DMS79 (cell line): ENCODE results near the gene CACNA1I.

Experiments
- DNase-seq: peaks from one replicate; lab custom pipeline; 2025; lab: John Stamatoyannopoulos, UW

The CACNA1I gene

DNA sequence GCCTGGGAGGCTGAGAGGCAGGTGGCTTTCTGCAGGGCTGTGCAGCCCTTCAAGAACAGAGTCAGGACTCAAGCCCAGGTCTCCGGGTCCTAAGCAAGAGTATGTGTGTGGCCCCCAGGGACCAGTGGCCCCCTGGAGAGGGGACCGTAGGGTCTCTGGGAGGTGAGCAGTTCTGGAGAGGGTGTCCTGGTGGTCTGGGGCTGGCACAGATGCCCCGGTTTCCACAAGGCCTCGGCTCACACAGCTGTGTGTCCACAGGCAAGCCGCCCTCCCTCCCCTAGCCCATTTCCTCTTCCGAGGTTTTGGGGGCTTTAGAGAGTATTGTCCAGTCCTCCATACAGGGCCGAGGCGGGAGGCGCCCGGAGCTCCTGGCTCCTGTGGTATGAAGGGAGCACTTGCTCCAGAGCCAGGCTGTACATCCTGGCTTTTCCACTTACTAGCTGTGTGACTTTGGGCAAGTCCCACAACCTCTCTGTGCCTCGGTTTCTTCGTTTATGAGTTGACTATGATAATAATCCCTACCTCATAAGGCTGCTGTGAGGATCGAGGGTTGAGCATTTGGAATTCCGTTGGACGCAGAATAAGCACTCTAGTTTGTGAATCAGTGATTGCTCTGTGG lies 34.6 kb upstream of the CACNA1I start:
- no peak for DNase-seq

DNA sequence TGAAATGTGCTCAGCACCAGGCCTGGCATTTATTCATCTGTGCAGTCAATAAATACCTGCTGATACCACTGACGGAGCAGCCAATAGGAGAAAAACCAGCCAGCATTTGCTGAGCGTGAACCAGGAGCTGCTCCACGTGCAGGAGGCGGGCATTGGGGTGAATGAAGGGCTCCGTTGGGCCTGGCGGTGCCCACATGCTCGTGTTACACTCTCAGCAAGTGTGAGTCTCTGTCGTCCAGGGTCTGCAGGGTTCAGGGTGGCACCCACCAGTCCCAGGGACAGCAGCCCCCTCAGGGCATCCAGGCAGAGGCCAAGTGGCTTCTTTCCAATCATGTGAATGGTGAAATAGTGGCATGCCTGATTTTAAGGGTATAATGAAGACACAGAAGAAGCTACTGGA lies 33.8 kb upstream of the CACNA1I start:
- no peak for DNase-seq

DNA sequence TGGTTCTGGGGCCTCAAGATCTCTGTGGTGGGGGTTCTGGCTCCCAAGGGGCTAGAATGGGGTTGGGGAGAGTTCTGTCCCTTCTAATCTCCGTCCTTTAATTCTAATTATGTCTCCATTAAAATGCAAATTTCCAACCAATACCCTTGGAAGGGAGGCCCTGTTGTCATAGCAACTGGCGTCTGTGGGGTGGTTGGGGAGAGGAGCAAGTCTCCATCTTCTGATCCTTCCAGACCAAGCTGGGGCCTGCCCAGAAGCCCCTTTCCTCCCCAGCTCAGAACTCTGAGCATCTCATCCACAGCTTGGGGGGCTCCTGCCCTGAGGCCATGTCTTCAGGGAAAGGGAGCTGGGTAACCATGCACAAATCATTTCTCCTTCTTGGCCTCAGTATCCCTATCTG lies 32.6 kb upstream of the CACNA1I start:
- DNase-seq = no peak

DNA sequence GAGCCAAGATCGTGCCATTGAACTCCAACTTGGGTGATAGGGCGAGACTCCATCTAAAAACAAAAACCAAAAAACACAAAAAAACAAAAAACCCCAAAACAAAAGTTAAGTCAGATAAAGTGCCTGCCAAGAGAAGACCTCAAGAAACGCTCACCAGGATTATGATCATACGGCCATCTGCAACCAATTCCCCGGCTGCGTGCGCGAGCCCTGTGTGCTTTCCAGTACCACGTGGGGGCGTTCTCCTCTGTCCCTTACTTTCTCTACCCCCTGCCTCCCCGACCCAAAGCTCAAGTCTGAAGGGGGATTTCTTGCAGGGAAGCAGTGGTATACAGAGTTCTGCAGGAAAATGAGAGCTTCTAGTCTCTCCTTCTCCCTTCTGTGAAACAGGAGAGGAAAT lies 27.5 kb upstream of the CACNA1I start:
- no peak for DNase-seq

DNA sequence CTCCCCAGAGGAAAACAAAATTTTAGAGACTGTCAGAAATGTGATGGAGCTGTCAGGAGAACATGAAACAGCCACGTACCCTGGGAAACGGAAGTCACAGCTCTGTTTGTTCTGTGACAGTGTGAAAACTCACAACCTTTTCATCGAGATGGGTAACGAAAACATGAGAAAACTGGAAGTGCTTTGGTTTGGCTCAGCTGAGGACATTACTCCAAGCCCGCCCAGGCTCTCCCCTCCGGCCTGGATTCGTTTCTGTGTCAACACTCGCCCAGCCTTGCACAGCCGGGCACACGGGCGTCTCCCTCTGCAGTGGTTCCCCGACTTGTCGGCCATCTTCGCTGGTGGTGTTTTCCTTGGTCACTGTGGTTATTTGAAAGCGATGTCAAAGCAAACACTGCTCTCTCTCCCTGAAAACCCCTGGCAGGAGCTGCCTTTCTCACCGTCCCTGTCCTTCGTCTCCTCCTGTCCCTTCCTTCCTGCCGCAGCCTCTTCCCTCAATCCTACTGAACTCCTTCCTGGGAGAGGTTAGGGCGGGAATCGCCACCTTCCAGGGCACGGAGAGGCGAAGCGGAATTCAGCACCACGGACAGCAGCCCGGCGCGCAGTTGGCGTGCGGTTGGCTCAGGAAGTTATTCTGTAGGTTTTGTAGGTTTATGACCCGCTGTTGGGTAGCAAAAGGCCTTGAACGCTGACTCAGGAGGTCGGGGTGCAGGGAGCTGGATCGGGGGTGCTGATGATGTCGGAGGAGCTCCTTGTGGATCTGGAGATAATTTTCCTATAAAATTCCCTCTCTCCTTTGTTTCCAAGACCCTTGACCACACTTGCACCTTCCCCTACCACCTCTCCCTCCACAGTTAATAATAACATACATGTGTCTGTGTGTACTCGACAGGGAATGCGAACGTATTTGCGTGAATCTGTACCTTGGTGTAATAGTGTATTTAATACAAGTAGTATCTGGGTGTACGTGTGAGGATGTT lies 24.9 kb upstream of the CACNA1I start:
- no peak for DNase-seq

DNA sequence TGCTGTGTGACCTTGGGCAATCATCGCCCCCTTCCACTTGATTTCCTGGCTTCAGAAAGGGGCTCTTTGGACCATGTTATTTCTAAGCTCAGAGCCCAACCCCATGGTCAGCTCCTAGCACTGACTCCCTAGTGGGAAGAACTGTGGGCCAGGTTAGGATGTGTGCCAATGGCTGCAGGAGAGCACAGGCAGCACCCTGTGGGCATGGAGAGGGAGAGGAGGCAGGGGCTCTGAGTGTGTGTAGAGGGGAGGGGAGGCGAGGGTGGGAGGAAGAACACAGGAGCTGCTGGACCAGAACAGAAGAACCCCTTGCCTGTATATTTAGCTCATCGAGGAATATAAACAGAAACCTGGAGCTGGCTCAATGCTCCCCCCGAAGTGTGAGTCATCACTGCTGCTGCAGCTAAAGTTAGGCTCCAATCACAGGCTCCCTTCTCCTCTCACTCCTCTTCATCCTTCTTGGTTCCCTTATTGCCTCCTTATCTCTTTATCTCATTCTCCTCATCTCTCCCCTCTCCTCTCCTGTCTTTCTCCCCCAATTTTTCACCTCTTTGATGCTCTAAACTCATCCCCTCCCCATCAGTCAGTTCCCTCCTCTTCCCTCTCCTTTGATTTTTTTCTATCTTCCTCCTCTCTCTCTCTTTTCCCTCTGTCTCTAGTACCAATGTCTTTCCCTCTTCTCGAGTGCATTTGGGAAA lies 23.5 kb upstream of the CACNA1I start:
- DNase-seq = no peak

DNA sequence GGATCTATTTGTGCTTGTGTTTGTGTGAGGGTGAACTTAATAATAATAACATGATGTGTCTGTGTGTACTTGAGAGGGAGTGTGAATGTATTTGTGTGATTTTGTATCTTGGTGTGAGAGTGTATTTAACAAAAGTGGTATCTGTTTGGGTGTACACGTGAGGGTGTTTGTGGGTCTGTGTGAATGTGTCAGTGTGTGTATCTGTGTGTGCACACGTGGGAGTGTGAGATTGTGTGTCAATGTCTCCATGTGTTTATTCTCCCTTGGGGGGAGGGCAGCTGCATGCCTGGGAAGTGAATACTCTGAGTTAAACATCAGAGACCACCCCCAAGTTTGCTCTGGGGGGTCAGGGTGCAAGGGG lies 23.0 kb upstream of the CACNA1I start:
- DNase-seq = no peak

DNA sequence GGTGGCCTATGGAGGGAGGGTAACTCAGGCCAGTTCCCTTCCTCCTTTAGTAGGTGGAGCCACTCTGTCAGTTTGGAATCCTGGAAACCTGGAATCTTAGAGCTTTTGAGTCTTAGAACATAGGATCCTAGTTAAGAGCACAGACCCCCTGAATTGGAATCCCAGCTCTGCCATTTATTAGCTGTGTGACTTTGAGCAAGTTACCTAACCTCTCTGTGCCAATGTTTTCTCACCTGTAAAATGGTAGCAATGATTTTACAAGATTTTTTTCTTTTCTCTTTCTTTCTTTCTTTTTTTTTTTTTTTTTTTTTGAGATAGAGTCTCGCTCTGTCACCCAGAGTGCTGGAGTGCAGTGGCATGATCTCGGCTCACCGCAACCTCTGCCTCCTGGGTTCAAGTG lies 17.1 kb upstream of the CACNA1I start:
- no peak for DNase-seq

DNA sequence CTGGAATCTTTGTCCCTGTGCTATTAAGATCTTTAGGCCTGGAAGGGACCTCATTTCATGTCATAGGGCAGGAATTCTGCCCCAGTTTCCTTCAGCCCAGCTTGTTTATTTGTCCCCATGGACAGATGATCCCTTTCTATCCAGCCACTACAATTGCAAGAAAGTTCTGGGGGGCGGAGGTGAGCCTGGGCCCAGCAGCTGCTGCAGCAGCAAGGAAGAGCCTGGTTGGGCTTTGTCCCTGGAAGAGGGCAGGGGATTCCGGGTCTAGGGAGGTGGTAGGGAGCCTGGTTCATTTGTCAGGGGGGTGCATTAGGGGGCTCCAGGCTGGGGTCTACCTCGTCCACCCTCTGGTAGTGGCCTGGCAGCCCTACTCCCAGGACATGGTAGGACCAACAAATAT lies 16.4 kb upstream of the CACNA1I start:
- no peak for DNase-seq

DNA sequence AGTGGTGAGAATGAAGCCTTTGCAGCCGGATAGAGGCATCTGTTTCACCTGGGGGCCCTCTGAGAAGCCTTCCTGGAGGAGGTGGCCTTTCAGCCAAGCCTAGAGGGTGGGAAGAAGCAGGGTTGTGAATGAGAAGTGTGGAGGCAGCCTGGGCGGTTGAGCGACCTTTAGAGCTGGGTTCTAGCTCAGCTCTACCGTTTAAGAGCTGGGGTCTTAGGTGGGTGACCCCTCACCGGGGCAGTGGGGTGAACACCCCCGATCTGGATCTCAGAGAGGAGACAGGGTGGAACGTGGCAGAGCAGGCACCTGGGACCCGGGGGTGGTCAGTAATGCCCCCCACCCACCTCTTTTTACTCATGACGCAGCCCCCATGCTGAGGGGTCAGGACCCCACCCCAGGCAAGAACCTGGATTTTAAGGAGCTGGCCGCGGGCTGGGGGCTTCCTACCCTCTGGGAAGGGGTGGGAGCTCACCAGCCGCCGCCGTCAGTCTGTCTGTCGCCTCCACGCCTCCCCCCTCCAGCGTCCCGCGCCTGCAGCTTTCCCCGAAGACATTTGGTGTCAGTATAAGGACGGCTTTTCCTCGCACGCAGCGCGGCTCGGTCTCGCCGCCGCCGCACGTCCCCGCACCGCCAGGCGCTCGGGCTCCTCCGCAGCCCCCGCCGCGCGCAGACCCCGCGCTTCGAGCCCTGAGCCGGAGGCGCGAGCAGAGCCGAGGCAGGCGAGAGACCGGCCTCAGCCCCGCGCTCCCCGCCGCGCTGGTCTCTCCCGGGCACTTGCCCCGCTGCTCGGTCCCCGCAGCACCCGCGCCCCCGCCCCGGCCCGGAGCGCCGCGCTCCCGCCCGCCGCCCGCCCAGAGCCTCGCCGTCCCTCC lies 13.3 kb upstream of the CACNA1I start:
- DNase-seq = no peak

DNA sequence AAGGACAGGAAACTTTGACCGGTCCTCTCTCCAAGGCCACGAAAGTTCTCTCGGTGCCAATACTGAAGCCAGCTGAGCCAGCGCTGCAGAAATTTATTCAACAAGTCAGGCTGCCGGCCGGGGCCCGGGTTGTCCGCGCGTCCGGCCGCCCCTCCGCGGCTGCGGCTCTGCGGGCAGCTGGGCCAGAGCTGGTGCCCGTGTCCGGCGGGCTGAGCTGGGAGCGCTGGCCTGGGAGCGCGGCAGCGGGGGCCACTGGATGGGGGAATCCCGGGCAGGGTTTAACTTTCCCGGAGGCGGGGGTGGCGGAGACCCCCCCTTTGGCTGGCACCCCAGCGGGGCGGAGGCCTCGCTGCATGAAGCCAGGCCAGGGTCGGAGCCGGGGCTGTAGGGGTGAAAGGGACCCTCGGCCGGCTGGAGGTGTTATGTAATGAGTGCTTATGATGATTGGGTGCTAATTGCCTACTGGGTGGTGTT lies 12.3 kb upstream of the CACNA1I start:
- DNase-seq = no peak

DNA sequence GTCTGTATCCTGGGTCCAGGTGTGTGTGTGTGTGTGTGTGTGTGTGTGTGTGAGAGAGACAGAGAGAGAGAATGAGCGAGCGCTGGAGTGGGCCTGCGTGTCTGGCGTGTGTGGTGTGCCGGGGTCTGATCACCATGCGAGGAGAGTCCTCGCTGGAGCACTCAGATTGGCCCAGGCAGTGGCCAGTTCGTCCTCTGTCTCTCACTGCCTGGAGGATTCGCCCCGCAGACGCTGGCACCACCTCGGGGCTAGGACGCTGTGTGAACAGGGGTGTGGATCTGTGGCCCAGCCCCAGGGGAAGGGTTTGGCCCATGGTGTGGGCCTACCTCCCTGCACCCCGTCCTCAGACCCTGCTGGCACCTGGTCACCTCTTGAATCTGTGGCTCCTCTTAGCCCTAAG lies 11.6 kb upstream of the CACNA1I start:
- no peak for DNase-seq

DNA sequence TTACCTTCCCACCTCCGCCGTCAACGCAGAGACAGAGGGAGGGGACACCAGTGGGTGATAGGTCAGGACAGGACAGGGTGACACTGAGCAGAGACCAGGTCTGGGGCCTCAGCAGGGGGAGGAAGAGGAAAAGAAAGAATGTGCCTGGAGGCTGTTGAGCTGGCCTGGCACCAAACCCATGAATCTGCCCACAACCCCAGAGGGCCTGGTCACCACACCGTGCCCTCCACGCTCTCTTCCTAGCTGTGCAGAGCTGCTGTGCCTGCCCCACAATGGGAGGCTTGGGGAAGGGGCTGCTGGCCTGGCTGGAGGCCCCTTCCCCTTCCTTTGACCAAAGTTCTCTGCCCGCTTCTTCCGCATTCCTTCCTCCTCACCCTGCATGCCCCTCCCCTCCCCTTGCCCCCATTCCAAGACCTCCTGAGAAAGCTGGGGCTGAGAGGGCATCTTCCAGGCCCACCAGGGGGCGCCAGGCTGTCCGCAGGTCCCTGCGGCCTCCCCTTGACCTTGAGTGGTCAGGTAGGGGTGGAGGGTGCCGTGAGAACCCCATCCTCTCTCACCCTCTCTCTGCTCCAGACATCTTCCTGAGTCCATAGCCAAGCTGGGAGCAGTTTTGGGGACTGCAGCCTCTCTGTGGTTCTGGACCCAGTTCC lies 11.0 kb upstream of the CACNA1I start:
- DNase-seq = no peak

DNA sequence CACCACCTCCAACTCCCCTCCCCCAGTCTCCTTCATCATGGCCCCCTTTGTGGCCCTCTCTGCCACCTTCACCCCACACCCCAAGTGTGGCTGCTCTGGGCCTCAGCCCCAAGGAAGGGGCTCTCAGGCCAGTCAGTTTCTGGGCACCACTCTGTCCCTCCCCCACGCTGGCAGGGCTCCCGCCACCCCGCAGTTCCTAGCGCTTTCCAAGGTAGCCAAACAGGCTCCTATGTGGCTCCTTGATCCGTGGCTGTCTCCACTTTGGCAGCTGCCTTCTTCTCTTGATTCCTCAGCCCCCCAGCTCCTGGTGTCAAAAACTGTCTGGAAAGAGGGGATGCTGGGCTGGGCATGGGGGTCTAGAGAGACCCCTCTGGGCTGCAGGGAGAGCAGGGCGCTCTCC lies 10.4 kb upstream of the CACNA1I start:
- DNase-seq = no peak

DNA sequence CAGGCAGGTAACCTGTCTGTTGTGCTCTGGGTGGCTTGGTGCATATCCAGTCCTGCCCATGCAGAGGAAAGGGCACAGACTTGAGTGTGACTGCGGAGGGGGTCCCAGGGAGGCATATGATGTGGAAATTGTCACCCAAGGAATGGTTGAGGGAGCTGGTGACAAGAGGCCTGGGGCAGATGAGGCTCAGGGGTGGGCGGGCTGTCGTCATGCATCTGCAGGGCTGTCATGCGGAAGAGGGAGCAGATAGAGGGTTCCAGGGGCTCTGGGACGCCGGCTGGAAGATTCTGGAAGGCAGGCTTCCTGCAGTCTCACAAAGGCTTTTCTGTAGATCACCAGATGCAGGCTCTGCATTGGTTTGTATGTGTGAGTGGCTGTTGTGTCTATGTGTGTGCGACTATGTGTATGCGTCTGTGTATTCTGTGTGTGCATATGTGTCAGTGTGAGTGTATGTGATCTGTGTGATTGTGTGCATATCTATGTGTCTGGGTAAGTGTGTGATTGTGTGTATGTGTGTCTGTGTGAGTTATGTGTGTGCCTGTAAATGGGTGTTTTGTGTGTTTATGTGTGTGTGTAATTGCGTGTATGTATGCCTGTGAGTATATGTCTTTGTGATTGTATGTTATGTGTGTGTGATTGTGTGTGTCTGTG lies 7.6 kb upstream of the CACNA1I start:
- no peak for DNase-seq

DNA sequence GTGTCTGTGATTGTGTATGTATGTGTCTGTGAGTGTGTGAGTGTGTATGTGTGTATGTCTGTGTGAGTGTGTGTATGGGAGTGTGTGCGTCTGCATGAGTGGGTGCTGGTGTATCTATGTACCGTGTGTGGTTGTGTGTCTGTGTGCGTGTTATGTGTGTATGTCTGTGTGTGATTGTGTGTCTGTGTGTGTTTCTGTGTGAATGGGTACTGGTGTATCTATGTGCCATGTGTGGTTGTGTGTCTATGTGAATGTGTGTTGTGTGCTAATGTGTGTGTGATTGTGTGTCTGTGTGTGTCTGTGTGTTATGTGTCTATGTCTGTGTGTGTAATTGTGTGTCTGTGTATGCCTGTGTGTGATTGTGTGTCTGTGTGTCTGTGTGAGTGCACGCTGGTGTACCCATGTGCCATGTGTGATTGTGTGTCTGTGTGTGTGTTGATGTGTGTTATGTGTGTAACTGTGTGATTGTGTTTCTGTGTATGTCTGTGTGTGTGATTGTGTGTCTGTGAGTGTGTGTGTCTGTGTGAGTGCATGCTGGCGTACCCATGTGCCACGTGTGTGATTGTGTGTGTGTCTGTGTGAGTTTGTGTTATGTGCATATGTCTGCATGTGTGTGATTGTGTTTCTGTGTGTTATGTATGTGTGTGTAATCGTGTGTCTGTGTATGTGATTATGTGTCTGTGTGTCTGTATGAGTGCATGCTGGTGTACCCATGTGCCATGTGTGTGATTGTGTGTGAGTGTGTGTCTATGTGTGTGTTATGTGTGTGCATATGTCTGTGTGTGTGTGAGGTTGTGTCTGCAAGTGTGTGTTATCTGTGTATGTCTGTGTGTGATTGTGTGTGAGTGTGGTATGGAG lies 6.8 kb upstream of the CACNA1I start:
- DNase-seq = no peak

DNA sequence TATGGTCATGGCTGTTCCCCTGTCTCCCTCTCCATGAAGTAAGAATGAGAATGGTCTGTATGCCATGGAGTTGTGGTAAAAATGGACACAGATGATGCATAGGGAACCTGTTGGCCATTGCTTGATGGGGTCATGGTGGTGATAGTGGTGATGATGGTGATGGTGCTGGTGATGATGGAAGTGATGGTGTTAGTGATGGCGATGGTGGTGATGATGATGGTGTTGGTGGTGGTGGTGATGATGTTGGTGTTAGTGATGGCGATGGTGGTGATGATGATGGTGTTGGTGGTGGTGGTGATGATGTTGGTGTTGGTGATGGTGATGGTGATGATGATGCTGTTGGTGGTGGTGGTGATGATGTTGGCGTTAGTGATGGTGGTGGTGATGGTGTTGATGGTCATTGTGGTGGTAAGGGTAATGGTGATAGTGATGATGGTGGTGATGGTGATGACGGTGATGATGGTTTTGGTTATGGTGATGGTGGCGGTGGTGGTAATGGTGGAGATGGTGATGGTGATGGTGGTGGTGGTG lies 5.1 kb upstream of the CACNA1I start:
- no peak for DNase-seq

DNA sequence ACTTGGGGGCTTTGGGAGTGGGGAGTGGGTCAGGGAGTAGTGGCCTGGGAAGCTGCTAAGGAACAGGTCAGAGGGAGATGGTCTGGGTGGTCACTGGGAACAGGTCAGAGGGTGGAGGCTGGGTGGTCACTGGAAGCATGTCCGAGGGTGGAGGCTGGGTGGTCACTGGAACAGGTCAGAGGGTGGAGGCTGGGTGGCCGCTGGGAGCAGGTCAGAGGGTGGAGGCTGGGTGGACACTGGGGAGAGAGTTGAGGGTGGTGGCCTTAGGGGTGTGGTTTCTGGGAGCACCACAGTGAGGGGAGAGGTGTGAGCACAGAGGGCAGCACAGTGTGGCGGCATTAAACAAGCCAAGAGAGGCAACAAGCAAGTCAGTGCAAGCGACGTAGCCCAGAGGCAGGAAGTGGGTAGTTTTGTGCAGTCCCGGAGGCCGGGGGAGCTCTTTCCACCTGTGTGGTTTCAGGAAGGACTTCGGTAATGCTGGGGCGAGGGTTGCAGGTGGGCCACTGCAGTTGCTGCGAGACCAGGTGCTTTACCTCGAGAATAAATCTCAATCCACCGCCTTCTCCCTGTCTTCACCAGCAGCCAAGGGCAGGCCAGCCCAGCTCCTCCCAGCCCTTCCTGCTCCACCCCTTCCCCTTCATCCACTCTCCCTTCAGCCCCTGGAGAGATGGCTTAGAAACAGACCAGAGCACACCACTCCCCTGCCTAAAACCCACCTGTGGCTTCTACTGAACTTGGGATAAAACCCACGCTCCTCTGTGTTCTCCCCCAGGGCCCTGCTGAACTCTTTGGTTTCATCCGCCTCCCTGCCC lies 3.2 kb upstream of the CACNA1I start:
- DNase-seq = no peak
